Mesendoderm (in vitro differentiated cells): ENCODE results near the gene BRF1.

Experiments used
- DNase-seq: peaks from one replicate; pipeline ENCODE4 v3.0.0; 2013
- H2AK5ac ChIP-seq: 2 replicates; pipeline ENCODE4 v1.6.1; 2013; ENCODE audit warnings: low read length, inconsistent platforms
- H2BK120ac ChIP-seq: 2 replicates; pipeline ENCODE4 v1.6.1; 2013; ENCODE audit warnings: low read depth, mild to moderate bottlenecking, low read length, moderate library complexity, mixed read lengths
- H2BK15ac ChIP-seq: replicated peaks from 2 replicates; pipeline ENCODE4 v1.6.1; 2013; ENCODE audit warnings: low read depth, mild to moderate bottlenecking, moderate library complexity
- H2BK5ac ChIP-seq: 2 replicates; pipeline ENCODE4 v1.6.1; 2013; ENCODE audit warnings: low read length, inconsistent platforms
- H3K18ac ChIP-seq: 2 replicates; pipeline ENCODE4 v1.6.1; 2013; ENCODE audit warnings: mild to moderate bottlenecking, low read length, mixed read lengths
- H3K23ac ChIP-seq: one replicate; pipeline ENCODE4 v1.6.1; 2013; ENCODE audit warnings: low read length
- H3K27ac ChIP-seq: 2 replicates; pipeline ENCODE4 v1.5.1; 2013; ENCODE audit warnings: low read depth, mild to moderate bottlenecking, inconsistent platforms, low read length, moderate library complexity
- H3K27me3 ChIP-seq: 2 replicates; pipeline ENCODE4 v1.6.1; 2013; ENCODE audit warnings: low read length, control low read depth, mild to moderate bottlenecking, inconsistent platforms; ENCODE audit not compliant: insufficient read depth, poor library complexity
- H3K36me3 ChIP-seq: 2 replicates; pipeline ENCODE4 v1.6.1; 2013; ENCODE audit warnings: low read length, inconsistent platforms; ENCODE audit not compliant: control insufficient read depth, insufficient read depth
- H3K4ac ChIP-seq: one replicate; pipeline ENCODE4 v1.6.1; 2013; ENCODE audit warnings: low read depth, mild to moderate bottlenecking, low read length, moderate library complexity
- H3K4me1 ChIP-seq: 2 replicates; pipeline ENCODE4 v1.6.1; 2013; ENCODE audit warnings: low read depth, low read length, inconsistent platforms; ENCODE audit not compliant: control insufficient read depth
- H3K4me2 ChIP-seq: 2 replicates; pipeline ENCODE4 v1.6.1; 2013; ENCODE audit warnings: low read length
- H3K4me3 ChIP-seq: 2 replicates; pipeline ENCODE4 v1.5.1; 2013; ENCODE audit warnings: mild to moderate bottlenecking, low read length
- H3K56ac ChIP-seq: one replicate; pipeline ENCODE4 v1.6.1; 2013; ENCODE audit warnings: low read length
- H3K79me1 ChIP-seq: 2 replicates; pipeline ENCODE4 v1.6.1; 2013; ENCODE audit warnings: low read length, inconsistent platforms
- H3K79me2 ChIP-seq: 2 replicates; pipeline ENCODE4 v1.6.1; 2013; ENCODE audit warnings: mild to moderate bottlenecking, low read length; ENCODE audit not compliant: control insufficient read depth, insufficient read depth
- H3K9ac ChIP-seq: 2 replicates; pipeline ENCODE4 v1.6.1; 2013; ENCODE audit warnings: low read length, inconsistent platforms
- H4K5ac ChIP-seq: one replicate; pipeline ENCODE4 v1.6.1; 2013; ENCODE audit warnings: low read length
- H4K8ac ChIP-seq: one replicate; pipeline ENCODE4 v1.6.1; 2013; ENCODE audit warnings: low read depth, mild to moderate bottlenecking, control low read depth, low read length, moderate library complexity
- WGBS: extraction: QIAGEN DNeasy Blood & Tissue Kit; methylation state at CpG from one replicate; pipeline ENCODE4 v1.1.7; 2013; ENCODE audit warnings: low lambda C conversion rate, missing lambda C conversion rate; ENCODE audit not compliant: insufficient coverage; ENCODE audit errors: extremely low coverage; 5-methylcytosine and 5-hydroxymethylcytosine counted together

Gene BRF1

GRCh38 chr14:105311838-105312237 is 11.0 kb upstream of the BRF1 start:
- H3K36me3 ChIP-seq: no peaks in the 10 kb centered on the region
- no CpG with 5 or more reads among the region's 12 CpGs for WGBS
- no peak overlapping the region for H2AK5ac ChIP-seq
- no peak overlapping the region for H3K23ac ChIP-seq
- no peaks in the 10 kb centered on the region for H3K27me3 ChIP-seq
- no peak overlapping the region for H4K5ac ChIP-seq
- H3K79me1 ChIP-seq: peaks cover 5% of the 10 kb centered on the region
- no peak overlapping the region for H3K9ac ChIP-seq
- H3K56ac ChIP-seq: peak overlapping the region; percentile 25
- H3K4me1 ChIP-seq: peaks cover 3% of the 10 kb centered on the region
- H3K79me2 ChIP-seq: peaks cover 9% of the 10 kb centered on the region
- H2BK15ac ChIP-seq: no peak overlapping the region
- no peak overlapping the region for H4K8ac ChIP-seq
- no peak overlapping the region for H3K27ac ChIP-seq
- no peak overlapping the region for H3K18ac ChIP-seq
- DNase-seq: no peak
- no peak overlapping the region for H2BK5ac ChIP-seq
- H3K4me3 ChIP-seq: no peak overlapping the region
- no peak overlapping the region for H2BK120ac ChIP-seq
- H3K4ac ChIP-seq: no peak overlapping the region
- H3K4me2 ChIP-seq: no peak overlapping the region

- Histone ChIP-seq H3K4ac (no peak overlapping the region), H4K8ac (no peak overlapping the region), H3K18ac (no peak overlapping the region), H3K79me2 (no peaks in the 10 kb centered on the region), H4K5ac (no peak overlapping the region), H3K4me2 (no peak overlapping the region), H3K27ac (no peak overlapping the region), H3K4me1 (peaks cover 1% of the 10 kb centered on the region), H2BK5ac (no peak overlapping the region), H2BK120ac (no peak overlapping the region), H3K36me3 (no peaks in the 10 kb centered on the region), H3K56ac (no peak overlapping the region), H3K23ac (no peak overlapping the region), H3K79me1 (no peaks in the 10 kb centered on the region), H2AK5ac (no peak overlapping the region), H3K27me3 (no peaks in the 10 kb centered on the region), H2BK15ac (no peak overlapping the region), H3K9ac (no peak overlapping the region), H3K4me3 (no peak overlapping the region)
- WGBS: no CpG with 5 or more reads among the region's 8 CpGs
- DNase-seq: no peak
Observed at GRCh38 chr14:105309371-105309770, 8.6 kb upstream of the BRF1 start.

- Histone ChIP-seq H3K4ac (no peak overlapping the region), H3K56ac (no peak overlapping the region), H3K79me2 (no peaks in the 10 kb centered on the region), H3K9ac (no peak overlapping the region), H4K8ac (no peak overlapping the region), H3K4me1 (no peaks in the 10 kb centered on the region), H2BK120ac (no peak overlapping the region), H3K18ac (no peak overlapping the region), H3K4me3 (no peak overlapping the region), H3K27ac (no peak overlapping the region), H2BK5ac (no peak overlapping the region), H3K23ac (no peak overlapping the region), H4K5ac (no peak overlapping the region), H3K4me2 (no peak overlapping the region), H3K36me3 (no peaks in the 10 kb centered on the region), H2BK15ac (no peak overlapping the region), H2AK5ac (no peak overlapping the region), H3K27me3 (no peaks in the 10 kb centered on the region), H3K79me1 (no peaks in the 10 kb centered on the region)
- DNase-seq: no peak
- no CpG with 5 or more reads among the region's 4 CpGs for WGBS
Observed at GRCh38 chr14:105307052-105307727, 6.4 kb upstream of the BRF1 start.

GRCh38 chr14:105305791-105306190 is 5.0 kb upstream of the BRF1 start:
- Histone ChIP-seq H3K79me1 (no peaks in the 10 kb centered on the region), H4K8ac (no peak overlapping the region), H3K27ac (no peak overlapping the region), H3K4me3 (no peak overlapping the region), H2BK120ac (no peak overlapping the region), H3K56ac (no peak overlapping the region), H3K4ac (no peak overlapping the region), H2AK5ac (no peak overlapping the region), H3K4me1 (no peaks in the 10 kb centered on the region), H4K5ac (no peak overlapping the region), H3K23ac (no peak overlapping the region), H3K4me2 (no peak overlapping the region), H3K18ac (no peak overlapping the region), H2BK5ac (no peak overlapping the region), H3K79me2 (no peaks in the 10 kb centered on the region), H2BK15ac (no peak overlapping the region), H3K9ac (no peak overlapping the region), H3K36me3 (no peaks in the 10 kb centered on the region), H3K27me3 (no peaks in the 10 kb centered on the region)
- no CpG with 5 or more reads among the region's 9 CpGs for WGBS
- no peak for DNase-seq

- H3K36me3 ChIP-seq: no peaks in the 10 kb centered on the region
- H4K8ac ChIP-seq: no peak overlapping the region
- no peaks in the 10 kb centered on the region for H3K4me1 ChIP-seq
- no peak overlapping the region for H4K5ac ChIP-seq
- no peak overlapping the region for H3K56ac ChIP-seq
- H2BK15ac ChIP-seq: no peak overlapping the region
- H3K79me2 ChIP-seq: no peaks in the 10 kb centered on the region
- DNase-seq: no peak
- no peak overlapping the region for H2BK5ac ChIP-seq
- no peak overlapping the region for H3K4me2 ChIP-seq
- H3K27me3 ChIP-seq: no peaks in the 10 kb centered on the region
- no CpG with 5 or more reads among the region's 9 CpGs for WGBS
- no peak overlapping the region for H3K27ac ChIP-seq
- no peak overlapping the region for H3K4ac ChIP-seq
- no peak overlapping the region for H2AK5ac ChIP-seq
- H2BK120ac ChIP-seq: no peak overlapping the region
- H3K9ac ChIP-seq: no peak overlapping the region
- no peak overlapping the region for H3K23ac ChIP-seq
- no peak overlapping the region for H3K18ac ChIP-seq
- no peak overlapping the region for H3K4me3 ChIP-seq
- H3K79me1 ChIP-seq: no peaks in the 10 kb centered on the region
Observed at GRCh38 chr14:105305345-105305744, 4.5 kb upstream of the BRF1 start.

- H4K5ac ChIP-seq: no peak overlapping the region
- H3K18ac ChIP-seq: no peak overlapping the region
- no peak overlapping the region for H2BK120ac ChIP-seq
- no peak overlapping the region for H4K8ac ChIP-seq
- H3K9ac ChIP-seq: no peak overlapping the region
- no peak overlapping the region for H3K27ac ChIP-seq
- no peak overlapping the region for H3K4me2 ChIP-seq
- peaks cover 3% of the 10 kb centered on the region for H3K79me1 ChIP-seq
- no peak overlapping the region for H2BK15ac ChIP-seq
- no peaks in the 10 kb centered on the region for H3K36me3 ChIP-seq
- no peak overlapping the region for H3K56ac ChIP-seq
- no peak for DNase-seq
- WGBS: no CpG with 5 or more reads among the region's 9 CpGs
- H3K79me2 ChIP-seq: no peaks in the 10 kb centered on the region
- H2BK5ac ChIP-seq: no peak overlapping the region
- H3K27me3 ChIP-seq: no peaks in the 10 kb centered on the region
- no peak overlapping the region for H2AK5ac ChIP-seq
- H3K4me3 ChIP-seq: no peak overlapping the region
- no peaks in the 10 kb centered on the region for H3K4me1 ChIP-seq
- H3K4ac ChIP-seq: no peak overlapping the region
- no peak overlapping the region for H3K23ac ChIP-seq
Observed at GRCh38 chr14:105304565-105304964, 3.8 kb upstream of the BRF1 start.
